ENCODE results near the gene R3HDM4.
"Not testable (repeated sequence)": the region's sequence is repeated elsewhere in the genome, so short reads cannot be mapped to it uniquely, and the experiment has no call there.

The R3HDM4 gene

DNA sequence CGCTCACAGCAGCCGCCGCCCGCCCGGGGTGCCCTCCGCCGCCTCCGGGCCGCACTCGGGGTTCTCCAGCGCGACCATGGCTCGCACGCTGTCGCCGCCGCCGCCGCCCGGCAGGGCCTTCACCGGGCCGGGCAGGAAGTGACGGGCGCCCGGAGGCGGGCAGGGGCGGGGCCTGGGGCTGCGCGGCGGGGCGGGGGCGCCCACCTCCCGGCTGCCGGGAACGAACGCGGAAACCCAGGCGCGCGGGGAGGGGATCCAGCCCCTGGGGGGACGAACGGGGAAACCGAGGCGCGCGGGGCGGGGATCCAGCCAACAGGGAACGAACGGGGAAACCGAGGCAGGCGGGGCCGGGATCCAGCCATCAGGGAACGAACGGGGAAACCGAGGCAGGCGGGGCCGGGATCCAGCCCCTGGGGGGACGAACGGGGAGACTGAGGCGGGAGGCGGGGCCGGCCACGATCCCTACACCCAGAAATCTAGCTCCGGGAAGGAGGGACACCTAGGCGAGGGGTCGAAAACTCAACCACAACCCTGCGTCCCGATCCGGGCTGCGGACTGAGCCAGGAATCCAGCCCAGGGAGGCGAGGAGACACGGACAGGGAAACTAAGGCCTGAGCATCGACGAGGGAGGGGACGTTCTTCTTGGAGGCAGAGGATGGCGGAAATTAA, at the start of gene R3HDM4:
R3HDM4 (minus strand) TSS at position 140 of the 669 bp plus-strand sequence; CDS start at position 78, 62 bp downstream.
- peak; percentile 81 to 95 (median 90) for DNase-seq

GRCh38 chr19:961866-962620, 49.0 kb upstream of the R3HDM4 start:
- DNase-seq: peak; percentile 27 to 53 (median 32)

- DNase-seq: no peak
Observed at GRCh38 chr19:960601-960938, 47.6 kb upstream of the R3HDM4 start.

GRCh38 chr19:960020-960419, 47.0 kb upstream of the R3HDM4 start:
- no peak for DNase-seq

DNA sequence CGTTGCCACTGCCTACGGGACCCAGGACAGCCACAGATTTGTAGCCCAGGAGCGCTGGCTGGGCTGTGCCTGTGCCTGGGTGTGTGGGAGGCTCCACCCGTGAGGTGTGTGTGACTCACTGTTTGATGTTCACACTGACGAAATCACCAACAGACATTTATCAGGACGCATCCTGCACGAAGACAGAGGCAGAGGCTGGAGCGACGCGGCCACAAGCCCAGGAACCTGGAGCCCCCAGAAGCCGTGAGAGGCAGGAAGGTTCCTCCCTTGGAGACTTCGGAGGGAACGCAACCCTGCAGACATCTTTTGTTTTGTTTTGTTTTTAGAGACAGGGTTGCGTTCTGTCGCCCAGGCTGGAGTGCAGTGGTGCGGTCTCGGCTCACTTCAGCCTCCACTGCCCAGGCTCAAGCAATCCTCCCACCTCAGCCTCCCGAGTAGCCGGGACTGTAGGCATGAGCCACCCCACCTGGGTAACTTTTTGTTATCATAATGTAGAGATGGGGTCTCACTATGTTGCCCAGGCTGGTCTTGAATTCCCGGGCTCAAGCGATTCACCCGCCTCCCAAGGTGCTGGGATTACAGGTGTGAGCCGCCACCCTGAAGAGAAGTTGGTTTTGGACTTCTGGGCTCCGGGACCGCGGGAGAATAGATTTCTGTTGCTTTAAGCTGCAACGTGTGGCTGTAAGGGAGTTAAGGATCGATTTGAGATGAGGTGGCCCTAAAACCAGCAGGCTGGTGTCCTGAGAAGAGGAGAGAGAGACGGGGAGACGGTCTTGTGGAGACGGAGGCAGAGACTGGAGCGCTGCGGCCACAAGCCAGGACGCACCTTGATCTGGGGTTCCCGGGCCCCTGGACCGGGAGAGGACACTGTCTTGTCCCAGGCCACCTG, 46.2 kb upstream of the R3HDM4 start:
- DNase-seq: peak; percentile 47 to 63 (median 51)

GRCh38 chr19:957578-957977, 44.6 kb upstream of the R3HDM4 start:
- not testable (repeated sequence) for DNase-seq

- DNase-seq: no peak
Observed at GRCh38 chr19:956766-957440, 43.9 kb upstream of the R3HDM4 start.

DNA sequence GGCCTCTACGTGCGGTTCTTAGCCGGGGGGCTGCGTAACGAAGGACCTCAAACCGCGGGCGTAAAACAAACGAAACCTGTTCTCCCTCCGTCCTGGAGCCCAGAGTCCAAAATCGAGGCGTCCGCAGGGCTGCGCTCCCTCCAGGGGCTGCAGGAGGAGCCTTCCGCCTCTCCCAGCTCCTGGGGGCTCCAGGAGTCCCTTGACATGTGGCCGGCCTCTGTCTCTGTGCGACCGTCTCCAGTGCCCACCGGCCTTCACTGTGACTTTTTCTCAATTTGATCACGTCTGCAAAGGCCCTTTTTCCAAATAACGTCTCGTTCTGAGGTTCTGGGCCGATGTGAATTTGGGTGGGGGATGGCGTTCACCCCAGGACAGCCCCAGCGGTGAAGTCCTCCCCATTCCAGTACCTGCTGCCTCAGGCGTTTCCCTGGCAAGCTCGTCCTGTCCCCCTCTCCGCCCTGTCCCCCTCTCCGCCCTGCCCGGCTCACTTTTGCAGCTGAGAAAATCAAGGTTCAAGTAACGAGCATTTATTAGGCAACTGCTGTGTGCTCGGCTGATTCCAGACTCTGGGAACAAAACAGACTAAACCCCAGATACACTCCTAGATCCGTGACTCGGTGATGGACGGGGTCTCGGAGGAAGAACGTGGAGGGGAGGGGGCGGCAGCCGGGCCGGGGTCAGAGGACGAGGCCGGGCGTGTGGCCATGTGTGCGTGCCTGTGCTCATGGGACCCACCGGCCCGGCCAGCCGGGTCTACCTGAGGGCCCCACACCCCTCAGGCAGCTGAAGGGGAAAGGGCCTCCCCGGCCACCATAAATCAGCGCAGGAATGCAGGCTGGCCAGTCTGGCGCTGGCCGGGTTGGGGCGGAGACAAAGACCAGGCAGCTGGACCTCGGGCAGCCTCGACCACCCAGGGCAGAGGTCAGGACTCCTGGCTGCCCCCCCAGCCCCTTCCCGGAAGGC, 43.1 kb upstream of the R3HDM4 start:
- no peak for DNase-seq

GRCh38 chr19:954672-955494, 41.9 kb upstream of the R3HDM4 start:
- peak in 2 of 3 donors; percentile 47 to 58 for DNase-seq

GRCh38 chr19:954272-954671, 41.3 kb upstream of the R3HDM4 start:
- DNase-seq: no peak

- DNase-seq: no peak
Observed at GRCh38 chr19:953445-954271, 40.6 kb upstream of the R3HDM4 start.

DNA sequence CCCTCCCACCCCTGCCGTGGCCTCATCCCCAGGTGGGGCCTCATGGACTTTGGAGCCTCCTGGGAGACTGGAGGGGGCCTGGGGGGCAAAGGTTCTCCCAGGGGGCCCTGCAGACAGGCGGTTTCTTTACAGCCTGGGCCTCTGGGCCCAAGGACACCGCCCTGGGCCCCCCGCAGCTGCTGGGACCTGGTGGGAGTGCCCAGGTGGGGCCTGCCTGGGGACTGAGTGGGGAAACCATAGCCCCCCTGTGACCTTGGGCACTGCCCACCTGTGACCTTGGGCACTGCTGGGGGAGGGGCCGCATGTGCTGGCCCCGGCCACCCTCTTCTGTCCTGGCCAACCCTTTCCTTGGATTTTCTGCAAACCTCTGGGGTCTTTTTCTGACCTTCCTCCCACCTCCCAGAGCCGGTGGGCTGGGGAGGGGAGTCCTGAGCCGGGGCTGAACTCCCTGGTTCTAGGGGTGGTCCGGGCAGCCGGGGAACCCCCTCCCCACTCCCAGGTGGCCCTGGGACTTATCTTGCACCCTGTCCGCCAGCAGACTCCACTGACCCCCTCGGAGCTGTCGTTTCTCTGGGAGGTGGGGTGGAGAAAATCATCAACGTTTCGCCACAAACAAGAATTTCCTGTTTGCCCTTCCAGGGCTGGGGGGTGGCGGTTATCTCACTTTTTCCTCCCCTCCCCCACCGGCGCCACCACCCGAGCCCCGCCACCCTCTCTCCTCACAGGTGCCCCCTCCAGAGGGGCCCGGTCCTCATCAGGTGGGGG, 39.8 kb upstream of the R3HDM4 start:
- DNase-seq: no peak

- no peak for DNase-seq
Observed at GRCh38 chr19:952049-952679, 39.1 kb upstream of the R3HDM4 start.

DNA sequence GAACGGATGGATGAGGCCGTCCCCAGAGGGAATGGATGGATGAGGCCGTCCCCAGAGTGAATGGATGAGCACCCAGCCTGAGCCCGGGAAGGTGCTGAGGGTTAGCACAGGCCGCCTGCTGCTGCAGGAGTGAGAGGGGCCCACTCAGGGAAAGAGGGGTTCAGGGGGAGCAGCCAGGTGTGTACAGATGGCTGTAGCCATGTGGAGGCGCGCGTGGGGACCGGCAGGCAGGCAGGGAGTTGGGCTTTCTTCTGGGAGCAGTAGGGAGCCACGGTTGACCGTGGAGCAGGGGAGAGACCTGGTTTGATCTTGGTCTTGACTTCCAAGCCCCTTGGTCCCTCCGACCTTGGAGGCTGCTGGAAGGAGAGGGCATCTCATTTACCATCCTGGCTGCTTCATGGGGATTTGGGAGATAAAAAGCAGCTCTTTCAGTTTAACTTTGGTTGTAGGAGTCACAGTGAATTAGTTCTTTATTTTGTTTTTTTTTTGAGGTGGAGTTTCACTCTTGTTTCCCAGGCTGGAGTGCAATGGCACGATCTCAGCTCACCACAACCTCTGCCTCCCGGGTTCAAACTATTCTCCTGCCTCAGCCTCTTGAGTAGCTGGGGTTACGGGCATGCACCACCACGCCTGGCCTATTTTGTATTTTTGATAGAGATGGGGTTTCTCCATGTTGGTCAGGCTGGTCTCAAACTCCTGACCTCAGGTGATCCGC, 37.5 kb upstream of the R3HDM4 start:
- no peak for DNase-seq

DNA sequence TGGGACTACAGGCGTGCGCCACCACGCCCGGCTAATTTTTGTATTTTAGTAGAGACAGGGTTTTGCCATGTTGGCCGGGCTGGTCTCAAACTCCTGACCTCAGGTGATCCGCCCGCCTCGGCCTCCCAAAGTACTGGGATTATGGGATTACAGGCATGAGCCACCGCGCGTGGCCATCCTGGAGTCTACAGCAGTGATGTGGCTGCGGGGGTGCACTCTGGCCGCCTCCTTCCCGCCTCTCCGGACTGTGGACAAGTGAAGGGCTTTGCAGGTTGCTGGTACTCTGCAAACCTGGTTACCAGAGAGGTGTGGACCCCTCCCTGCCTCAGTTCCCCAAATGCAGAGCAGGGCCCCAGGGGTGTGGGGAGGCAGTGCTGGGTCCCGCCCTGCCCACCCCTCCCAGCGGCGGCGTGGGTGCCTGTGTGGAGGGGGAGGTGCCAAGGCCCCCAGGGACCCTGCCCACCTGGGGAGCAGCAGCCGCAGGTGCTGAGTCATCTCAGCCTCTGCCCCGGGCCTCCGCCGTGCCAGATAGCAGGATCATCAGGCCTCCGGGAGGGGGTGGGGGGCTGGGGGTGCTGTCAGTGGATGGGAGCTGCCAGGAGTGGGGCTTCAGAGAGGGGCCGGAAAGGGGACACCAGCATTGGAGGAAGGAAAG, 36.0 kb upstream of the R3HDM4 start:
- no peak for DNase-seq

DNA sequence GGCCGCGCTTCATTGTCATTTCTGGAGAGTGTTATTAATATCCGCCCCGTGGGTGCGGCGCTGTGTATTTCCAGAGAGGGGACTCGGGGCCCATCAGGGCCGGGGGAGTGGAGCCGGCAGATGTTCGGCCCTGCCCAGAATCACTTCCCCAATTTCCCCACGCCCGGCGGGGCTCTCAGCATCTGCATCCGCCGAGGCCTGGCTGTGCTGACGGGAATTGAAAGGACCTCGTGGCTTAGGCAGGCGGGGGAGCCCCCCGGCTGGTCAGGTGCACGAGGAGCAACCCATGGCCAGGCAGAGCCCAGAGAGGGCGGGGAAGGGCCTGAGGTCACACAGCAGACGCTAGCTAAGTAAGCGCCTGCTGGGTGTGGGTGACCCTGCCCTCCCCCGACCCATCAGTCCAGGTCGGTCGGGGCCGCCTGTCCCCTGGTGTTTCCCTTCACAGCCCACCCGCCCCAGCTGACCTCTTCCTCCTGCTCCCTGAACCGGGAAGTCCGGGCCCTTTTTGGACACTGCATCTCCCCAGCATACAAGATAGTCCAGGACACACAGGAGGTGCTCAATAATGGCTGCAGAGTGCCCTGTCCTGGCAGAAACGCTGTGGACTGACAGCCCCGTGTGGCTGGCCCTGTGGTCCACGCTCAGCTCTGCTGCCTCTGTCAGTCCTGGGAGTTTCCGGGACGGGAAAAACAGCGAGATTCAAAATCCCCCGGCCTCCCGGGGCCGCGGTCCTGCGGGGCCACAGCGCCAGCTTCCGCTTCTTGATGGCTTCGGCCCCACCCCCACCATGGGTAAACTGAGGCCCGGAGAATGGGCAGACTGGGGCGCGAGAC, 34.9 kb upstream of the R3HDM4 start:
- DNase-seq: peak; percentile 97 to 99 (median 99)

Measured in suppressor macrophage treated with lipopolysaccharide for 1 hour (primary cell).